D721Med (cell line): ENCODE results near the gene CBLC.

Source experiments
- DNase-seq: peaks from one replicate; pipeline ENCODE4 v3.0.0; 2011; ENCODE audit warnings: low spot score; ENCODE audit not compliant: insufficient read length
- FAIRE-seq: peaks from 2 replicates; lab custom pipeline; 2011; peaks lifted over from hg19 to GRCh38; lab: Jason Lieb, UNC
- CTCF ChIP-seq: IDR thresholded peaks from 2 replicates; pipeline ENCODE4 v1.5.1; 2012; ENCODE audit warnings: mild to moderate bottlenecking, control low read depth; ENCODE audit not compliant: insufficient read depth; ENCODE audit errors: missing control alignments

CBLC gene

GRCh38 chr19:44741841-44742329, 35.8 kb upstream of the CBLC start:
- no peak for DNase-seq
- TF ChIP-seq CTCF: no peak
- no peak for FAIRE-seq

- no peak for DNase-seq
- FAIRE-seq: no peak
- no peak for TF ChIP-seq CTCF
Observed at GRCh38 chr19:44742330-44743061, 35.2 kb upstream of the CBLC start.

- FAIRE-seq (no peak), DNase-seq (no peak)
- no peak for TF ChIP-seq CTCF
Observed at GRCh38 chr19:44744871-44745332, 32.8 kb upstream of the CBLC start.

GRCh38 chr19:44745341-44745831, 32.3 kb upstream of the CBLC start:
- no peak for TF ChIP-seq CTCF

GRCh38 chr19:44745887-44746600, 31.6 kb upstream of the CBLC start:
- DNase-seq (no peak), FAIRE-seq (no peak)
- TF ChIP-seq CTCF: no peak

More at GRCh38 chr19:44745341-44745831, 32.3 kb upstream of the CBLC start:
- FAIRE-seq (no peak), DNase-seq (no peak)

GRCh38 chr19:44746616-44746945, 31.1 kb upstream of the CBLC start:
- TF ChIP-seq CTCF: no peak
- FAIRE-seq (no peak), DNase-seq (no peak)
